HepG2 (cell line): ENCODE results near the gene C1QTNF1. TPM values are rescaled to one million over a fixed set of nuclear protein-coding genes. Genes with fewer than 3 reads are reported as not detected.

Experiments
- BCL6 ChIP-seq: IDR thresholded peaks from 2 replicates; pipeline ENCODE4 v1.6.1; 2016; ENCODE audit warnings: missing genetic modification reagents, missing compliant biosample characterization
- HOXA3 ChIP-seq: sonication (generic); formaldehyde crosslinking; IDR thresholded peaks from 2 replicates; pipeline ENCODE4 v1.5.0; 2020; ENCODE audit warnings: missing genetic modification reagents
- ISL2 ChIP-seq: sonication (generic); formaldehyde crosslinking; IDR thresholded peaks from 2 replicates; pipeline ENCODE4 v1.5.0; 2020; ENCODE audit warnings: missing genetic modification reagents
- MED13 ChIP-seq: sonication (generic); formaldehyde crosslinking; IDR thresholded peaks from 2 replicates; pipeline ENCODE4 v1.5.0; 2020; ENCODE audit warnings: missing genetic modification reagents
- PHF20 ChIP-seq: sonication (generic); formaldehyde crosslinking; IDR thresholded peaks from 2 replicates; pipeline ENCODE4 v1.5.0; 2020; ENCODE audit warnings: mild to moderate bottlenecking, missing genetic modification reagents
- RARA ChIP-seq: IDR thresholded peaks from 2 replicates; pipeline ENCODE4 v1.6.1; 2016; ENCODE audit warnings: missing genetic modification reagents, missing compliant biosample characterization
- RBM22 ChIP-seq: fragments of 200-400 bp; formaldehyde crosslinking; optimal IDR thresholded peaks from 2 replicates; pipeline ENCODE3; 2017; ENCODE audit warnings: mild to moderate bottlenecking, low read length, moderate library complexity
- RFX1 ChIP-seq: fragments of 450-650 bp; IDR thresholded peaks from 2 replicates; pipeline ENCODE4 v1.6.1; 2017
- SP5 ChIP-seq: IDR thresholded peaks from 2 replicates; pipeline ENCODE4 v1.6.1; 2016; ENCODE audit warnings: low read depth, borderline replicate concordance
- SRSF1 ChIP-seq: fragments of 200-400 bp; formaldehyde crosslinking; optimal IDR thresholded peaks from 2 replicates; pipeline ENCODE3; 2017; ENCODE audit warnings: mild to moderate bottlenecking, low read depth, low read length, moderate library complexity
- ZNF235 ChIP-seq: sonication (generic); formaldehyde crosslinking; IDR thresholded peaks from 2 replicates; pipeline ENCODE4 v1.8.1; 2023; ENCODE audit warnings: mild to moderate bottlenecking, missing genetic modification reagents, borderline replicate concordance
- ZNF256 ChIP-seq: sonication (generic); formaldehyde crosslinking; conservative IDR thresholded peaks from 2 replicates; pipeline ENCODE4 v1.4.0; 2020; ENCODE audit warnings: missing genetic modification reagents
- ZNF263 ChIP-seq: sonication (generic); formaldehyde crosslinking; IDR thresholded peaks from 2 replicates; pipeline ENCODE4 v1.4.0; 2020; ENCODE audit warnings: missing genetic modification reagents
- ZNF550 ChIP-seq: sonication (generic); formaldehyde crosslinking; IDR thresholded peaks from 2 replicates; pipeline ENCODE4 v1.4.0; 2020; ENCODE audit warnings: mild to moderate bottlenecking, missing genetic modification reagents, borderline replicate concordance
- ZNF572 ChIP-seq: sonication (generic); formaldehyde crosslinking; IDR thresholded peaks from 2 replicates; pipeline ENCODE4 v1.5.1; 2020; ENCODE audit warnings: mild to moderate bottlenecking, missing genetic modification reagents
- ZNF792 ChIP-seq: IDR thresholded peaks from 2 replicates; pipeline ENCODE4 v1.6.1; 2016
- polyA plus RNA-seq, 8 experiments: library from polyadenylated mRNA; depleted of rRNA in 3 of 8; stranded (reverse) in 7 of 8; unstranded in 1 of 8; fragments of >200 nt; fragmentation: Illumina TruSeq in 4 of 8; extraction: Trizol in 4 of 8; gene quantifications; 2 replicates each; pipeline versions ENCODE4 v1.2.1 to v1.2.3, GENCODE V29; 2011 to 2016; ENCODE audit warnings: low read depth in 4 of 8, missing spikeins in 1 of 8, mixed read lengths in 1 of 8; ENCODE audit not compliant: insufficient read depth in 1 of 8
- total RNA-seq, 5 experiments: library from RNA; depleted of rRNA; stranded (reverse); fragments of >200 nt; fragmentation: Illumina TruSeq; extraction: Trizol; gene quantifications; 2 replicates each; pipeline ENCODE4 v1.2.3, GENCODE V29; 2016; ENCODE audit warnings: low read depth in 1 of 5
- TF ChIP-seq, protein P1 (sequence below): sonication (generic); formaldehyde crosslinking; IDR thresholded peaks from 2 replicates; pipeline ENCODE4 v1.4.0; 2020; ENCODE audit warnings: missing genetic modification reagents
- TF ChIP-seq, protein P2 (sequence below): sonication (generic); formaldehyde crosslinking; IDR thresholded peaks from 2 replicates; pipeline ENCODE4 v1.4.0; 2020; ENCODE audit warnings: missing genetic modification reagents
- TF ChIP-seq, protein P3 (sequence below): sonication (generic); formaldehyde crosslinking; IDR thresholded peaks from 2 replicates; pipeline ENCODE4 v1.8.1; 2023; ENCODE audit warnings: missing genetic modification reagents, inconsistent platforms, borderline replicate concordance
- TF ChIP-seq, protein P4 (sequence below): sonication (generic); formaldehyde crosslinking; IDR thresholded peaks from 2 replicates; pipeline ENCODE4 v1.5.0; 2020; ENCODE audit warnings: missing genetic modification reagents
- TF ChIP-seq, protein P5 (sequence below): sonication (generic); formaldehyde crosslinking; IDR thresholded peaks from 2 replicates; pipeline ENCODE4 v1.5.1; 2020; ENCODE audit warnings: mild to moderate bottlenecking, missing genetic modification reagents

Gene C1QTNF1
- total and polyA plus RNA-seq, 2 of the 13 experiments (the other 11 are each of a cell fraction or from before 2014, with no cell fraction given) = 0.18 to 0.86 TPM

DNA sequence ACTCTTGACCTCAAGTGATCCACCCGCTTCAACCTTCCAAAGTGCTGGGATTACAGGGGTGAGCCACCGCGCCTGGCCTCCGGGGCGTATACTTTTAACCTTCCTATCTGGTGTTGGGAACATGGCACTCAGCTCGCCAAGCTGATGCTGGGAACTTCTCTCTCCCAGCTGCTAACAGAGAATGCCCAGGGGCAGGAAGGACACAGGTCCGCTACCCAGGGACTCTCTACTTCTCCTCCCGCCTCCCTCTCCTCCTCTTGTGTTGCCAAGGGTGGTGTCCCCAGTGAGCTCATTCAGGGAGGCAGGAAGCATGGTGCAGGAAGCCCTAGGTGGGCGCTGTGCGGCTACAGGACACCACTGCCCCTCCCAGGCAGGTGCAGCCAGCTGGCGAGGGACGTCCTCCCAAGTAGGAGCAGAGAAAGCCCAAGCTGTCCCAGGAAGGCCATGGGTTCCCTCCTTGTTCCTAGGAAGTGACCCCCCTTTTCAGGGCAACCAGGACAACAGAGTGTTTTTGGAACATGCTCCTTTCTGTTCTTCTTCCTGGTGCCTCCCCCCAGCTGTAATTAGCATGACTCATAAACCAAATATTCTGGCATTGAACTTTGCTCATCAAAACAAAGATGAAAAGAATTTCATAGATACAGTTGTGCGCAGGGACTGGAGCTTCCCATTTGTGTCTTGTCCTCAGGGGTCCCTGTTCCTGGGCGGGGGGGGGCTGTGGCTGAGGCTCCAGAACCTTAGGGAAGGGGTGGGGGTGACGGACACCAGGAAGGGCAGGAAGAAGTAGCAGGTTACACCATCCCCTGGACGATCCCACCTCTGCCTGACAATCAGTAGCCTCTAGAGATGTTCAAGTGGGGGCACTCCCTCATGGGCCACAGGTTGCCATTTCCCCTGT is 2.7 kb downstream of the C1QTNF1 start (continued):
- TF ChIP-seq, protein P1, sequence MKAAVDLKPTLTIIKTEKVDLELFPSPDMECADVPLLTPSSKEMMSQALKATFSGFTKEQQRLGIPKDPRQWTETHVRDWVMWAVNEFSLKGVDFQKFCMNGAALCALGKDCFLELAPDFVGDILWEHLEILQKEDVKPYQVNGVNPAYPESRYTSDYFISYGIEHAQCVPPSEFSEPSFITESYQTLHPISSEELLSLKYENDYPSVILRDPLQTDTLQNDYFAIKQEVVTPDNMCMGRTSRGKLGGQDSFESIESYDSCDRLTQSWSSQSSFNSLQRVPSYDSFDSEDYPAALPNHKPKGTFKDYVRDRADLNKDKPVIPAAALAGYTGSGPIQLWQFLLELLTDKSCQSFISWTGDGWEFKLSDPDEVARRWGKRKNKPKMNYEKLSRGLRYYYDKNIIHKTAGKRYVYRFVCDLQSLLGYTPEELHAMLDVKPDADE (CRISPR knock-in tag) = no peak
- TF ChIP-seq, protein P2, sequence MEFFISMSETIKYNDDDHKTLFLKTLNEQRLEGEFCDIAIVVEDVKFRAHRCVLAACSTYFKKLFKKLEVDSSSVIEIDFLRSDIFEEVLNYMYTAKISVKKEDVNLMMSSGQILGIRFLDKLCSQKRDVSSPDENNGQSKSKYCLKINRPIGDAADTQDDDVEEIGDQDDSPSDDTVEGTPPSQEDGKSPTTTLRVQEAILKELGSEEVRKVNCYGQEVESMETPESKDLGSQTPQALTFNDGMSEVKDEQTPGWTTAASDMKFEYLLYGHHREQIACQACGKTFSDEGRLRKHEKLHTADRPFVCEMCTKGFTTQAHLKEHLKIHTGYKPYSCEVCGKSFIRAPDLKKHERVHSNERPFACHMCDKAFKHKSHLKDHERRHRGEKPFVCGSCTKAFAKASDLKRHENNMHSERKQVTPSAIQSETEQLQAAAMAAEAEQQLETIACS (CRISPR knock-in tag) = no peak
- TF ChIP-seq RBM22 (no peak), ZNF550 (CRISPR knock-in tag) (no peak), ZNF263 (CRISPR knock-in tag) (peak; percentile 73; the same call in 1 of the 2 replicates), ISL2 (CRISPR knock-in tag) (peak; percentile 82), ZNF235 (CRISPR knock-in tag) (no peak; the same call in 1 of the 2 replicates), RFX1 (peak; percentile 40; the same call in 1 of the 2 replicates), SP5 (CRISPR knock-in tag) (peak; percentile 59; the same call in 1 of the 2 replicates), PHF20 (CRISPR knock-in tag) (peak; percentile 24; the same call in 1 of the 2 replicates), BCL6 (CRISPR knock-in tag) (peak; percentile 82), ZNF256 (CRISPR knock-in tag) (no peak), ZNF792 (CRISPR knock-in tag) (peak; percentile 80; the same call in 1 of the 2 replicates), MED13 (CRISPR knock-in tag) (no peak), RARA (peak; percentile 80), SRSF1 (no peak), HOXA3 (peak; percentile 30), ZNF572 (CRISPR knock-in tag) (peak; percentile 25; the same call in 1 of the 2 replicates)
- TF ChIP-seq, protein P3, sequence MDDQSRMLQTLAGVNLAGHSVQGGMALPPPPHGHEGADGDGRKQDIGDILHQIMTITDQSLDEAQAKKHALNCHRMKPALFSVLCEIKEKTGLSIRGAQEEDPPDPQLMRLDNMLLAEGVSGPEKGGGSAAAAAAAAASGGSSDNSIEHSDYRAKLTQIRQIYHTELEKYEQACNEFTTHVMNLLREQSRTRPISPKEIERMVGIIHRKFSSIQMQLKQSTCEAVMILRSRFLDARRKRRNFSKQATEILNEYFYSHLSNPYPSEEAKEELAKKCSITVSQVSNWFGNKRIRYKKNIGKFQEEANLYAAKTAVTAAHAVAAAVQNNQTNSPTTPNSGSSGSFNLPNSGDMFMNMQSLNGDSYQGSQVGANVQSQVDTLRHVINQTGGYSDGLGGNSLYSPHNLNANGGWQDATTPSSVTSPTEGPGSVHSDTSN (CRISPR knock-in tag) = no peak
- TF ChIP-seq, protein P4, sequence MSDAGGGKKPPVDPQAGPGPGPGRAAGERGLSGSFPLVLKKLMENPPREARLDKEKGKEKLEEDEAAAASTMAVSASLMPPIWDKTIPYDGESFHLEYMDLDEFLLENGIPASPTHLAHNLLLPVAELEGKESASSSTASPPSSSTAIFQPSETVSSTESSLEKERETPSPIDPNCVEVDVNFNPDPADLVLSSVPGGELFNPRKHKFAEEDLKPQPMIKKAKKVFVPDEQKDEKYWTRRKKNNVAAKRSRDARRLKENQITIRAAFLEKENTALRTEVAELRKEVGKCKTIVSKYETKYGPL (CRISPR knock-in tag) = no peak
- TF ChIP-seq, protein P5, sequence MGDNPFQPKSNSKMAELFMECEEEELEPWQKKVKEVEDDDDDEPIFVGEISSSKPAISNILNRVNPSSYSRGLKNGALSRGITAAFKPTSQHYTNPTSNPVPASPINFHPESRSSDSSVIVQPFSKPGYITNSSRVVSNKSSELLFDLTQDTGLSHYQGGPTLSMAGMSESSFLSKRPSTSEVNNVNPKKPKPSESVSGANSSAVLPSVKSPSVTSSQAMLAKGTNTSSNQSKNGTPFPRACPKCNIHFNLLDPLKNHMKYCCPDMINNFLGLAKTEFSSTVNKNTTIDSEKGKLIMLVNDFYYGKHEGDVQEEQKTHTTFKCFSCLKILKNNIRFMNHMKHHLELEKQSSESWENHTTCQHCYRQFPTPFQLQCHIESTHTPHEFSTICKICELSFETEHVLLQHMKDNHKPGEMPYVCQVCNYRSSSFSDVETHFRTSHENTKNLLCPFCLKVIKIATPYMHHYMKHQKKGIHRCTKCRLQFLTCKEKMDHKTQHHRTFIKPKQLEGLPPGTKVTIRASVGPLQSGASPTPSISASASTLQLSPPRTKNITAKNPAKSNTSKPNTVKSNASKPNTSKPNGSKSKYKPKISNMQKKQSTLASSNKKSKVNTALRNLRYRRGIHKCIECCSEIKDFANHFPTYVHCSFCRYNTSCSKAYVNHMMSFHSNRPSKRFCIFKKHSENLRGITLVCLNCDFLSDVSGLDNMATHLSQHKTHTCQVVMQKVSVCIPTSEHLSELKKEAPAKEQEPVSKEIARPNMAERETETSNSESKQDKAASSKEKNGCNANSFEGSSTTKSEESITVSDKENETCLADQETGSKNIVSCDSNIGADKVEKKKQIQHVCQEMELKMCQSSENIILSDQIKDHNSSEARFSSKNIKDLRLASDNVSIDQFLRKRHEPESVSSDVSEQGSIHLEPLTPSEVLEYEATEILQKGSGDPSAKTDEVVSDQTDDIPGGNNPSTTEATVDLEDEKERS (CRISPR knock-in tag) = peak; percentile 52; the same call in 1 of the 2 replicates
